Stimulated activated memory B cell treated with anti-CD40 and anti-IgM and Interleukin-4, amounts not matched to agents 10 μg/mL and 1 μg/mL and 100 μg/mL, for 72 hours (primary cell): Measurements from ENCODE around the gene KIF23.

Experiments
- ATAC-seq: fragments of 150-1000 bp; cut with Tn5 transposase; 2 replicates; pipeline ENCODE4 v1.10.0; 2021
- H3K27ac Mint-ChIP-seq: one replicate; pipeline ENCODE4 v1.8.0; 2022; ENCODE audit warnings: mild to moderate bottlenecking, mixed read lengths
- H3K27me3 Mint-ChIP-seq: one replicate; pipeline ENCODE4 v1.8.0; 2022; ENCODE audit warnings: mixed read lengths
- H3K36me3 Mint-ChIP-seq: one replicate; pipeline ENCODE4 v1.8.0; 2022; ENCODE audit warnings: mixed read lengths
- H3K4me1 Mint-ChIP-seq: one replicate; pipeline ENCODE4 v1.8.0; 2022; ENCODE audit warnings: mixed read lengths
- H3K4me3 Mint-ChIP-seq: one replicate; pipeline ENCODE4 v1.8.0; 2022; ENCODE audit warnings: mild to moderate bottlenecking, moderate library complexity, mixed read lengths
- H3K9me3 Mint-ChIP-seq: one replicate; pipeline ENCODE4 v1.8.0; 2022; ENCODE audit warnings: mixed read lengths

The KIF23 gene

DNA sequence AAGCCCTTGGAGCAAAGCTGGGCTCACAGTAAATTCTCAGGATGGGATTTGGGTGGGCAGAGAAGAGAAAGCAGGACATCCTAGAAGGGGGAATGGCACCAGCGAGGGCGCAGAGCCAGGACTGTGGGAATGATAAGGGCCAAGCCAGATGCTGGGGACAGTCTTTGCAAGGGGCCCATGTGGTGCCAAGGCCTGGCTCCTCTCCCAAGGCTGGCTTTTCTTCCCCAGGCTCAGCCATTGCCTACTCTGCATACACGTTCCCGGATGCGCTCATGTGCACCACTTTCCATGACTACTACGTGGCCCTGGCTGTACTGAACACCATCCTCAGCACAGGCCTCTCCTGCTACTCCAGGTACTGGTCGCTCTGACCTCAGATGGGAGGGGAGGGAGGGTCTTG, 24.7 kb upstream of the KIF23 start:
- Mint-ChIP-seq H3K4me3 (no peak overlapping the region), H3K36me3 (no peaks in the 10 kb centered on the region)
- no peak for ATAC-seq

DNA sequence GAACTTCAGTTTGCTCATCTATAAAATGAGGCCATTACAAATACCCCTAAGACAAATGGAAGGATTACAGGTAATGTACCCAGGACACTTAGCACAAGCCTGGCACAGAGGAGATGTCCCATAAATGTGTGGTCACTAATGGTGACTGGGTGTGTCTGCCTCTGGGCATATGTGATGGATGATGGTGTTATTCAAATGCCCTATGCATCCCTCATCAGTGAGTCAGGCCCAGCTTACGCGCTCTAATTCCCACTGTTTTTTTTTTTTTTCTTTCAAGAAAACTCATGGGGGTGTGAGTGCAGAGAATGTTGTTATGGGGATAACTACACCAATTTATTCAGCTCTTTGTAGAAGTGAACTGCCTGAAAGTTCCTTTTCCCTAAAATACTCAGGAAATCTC, 23.6 kb upstream of the KIF23 start:
- H3K4me3 Mint-ChIP-seq: no peak overlapping the region
- no peak for ATAC-seq
- peaks cover 8% of the 10 kb centered on the region for H3K27me3 Mint-ChIP-seq
- H3K36me3 Mint-ChIP-seq: no peaks in the 10 kb centered on the region
- no peaks in the 10 kb centered on the region for H3K9me3 Mint-ChIP-seq
- peaks cover 10% of the 10 kb centered on the region for H3K4me1 Mint-ChIP-seq
- no peak overlapping the region for H3K27ac Mint-ChIP-seq

More for the DNA sequence above, 24.7 kb upstream of the KIF23 start:
- Mint-ChIP-seq H3K27ac (no peak overlapping the region), H3K9me3 (no peaks in the 10 kb centered on the region), H3K4me1 (peaks cover 4% of the 10 kb centered on the region), H3K27me3 (peaks cover 8% of the 10 kb centered on the region)

- peaks cover 8% of the 10 kb centered on the region for H3K27me3 Mint-ChIP-seq
- no peak overlapping the region for H3K27ac Mint-ChIP-seq
- H3K4me3 Mint-ChIP-seq: no peak overlapping the region
- H3K9me3 Mint-ChIP-seq: no peaks in the 10 kb centered on the region
- ATAC-seq: no peak
- peaks cover 10% of the 10 kb centered on the region for H3K4me1 Mint-ChIP-seq
- no peaks in the 10 kb centered on the region for H3K36me3 Mint-ChIP-seq
Observed at GRCh38 chr15:69391046-69391757, 22.9 kb upstream of the KIF23 start.

DNA sequence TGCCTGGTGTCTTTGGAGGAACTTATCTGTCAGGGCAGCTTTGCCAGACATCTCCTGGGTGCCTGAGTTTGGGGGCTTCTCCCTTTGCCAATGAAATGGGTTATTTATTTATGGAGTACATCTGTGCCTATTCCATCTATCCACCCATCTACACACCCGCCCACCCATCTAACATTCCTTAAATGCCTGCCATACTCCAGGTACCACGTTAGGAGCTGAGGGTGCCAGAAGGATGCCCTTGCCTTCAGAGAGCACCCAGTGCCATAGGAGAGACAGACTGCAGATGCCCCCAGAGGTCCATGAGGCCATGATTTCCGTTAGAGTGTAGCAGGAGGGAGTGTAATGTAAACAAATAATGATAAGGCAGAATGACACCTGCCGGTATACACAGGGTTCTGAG, 21.8 kb upstream of the KIF23 start:
- Mint-ChIP-seq H3K9me3 (no peaks in the 10 kb centered on the region), H3K27me3 (peaks cover 8% of the 10 kb centered on the region), H3K27ac (no peak overlapping the region), H3K36me3 (no peaks in the 10 kb centered on the region), H3K4me3 (no peak overlapping the region), H3K4me1 (peaks cover 10% of the 10 kb centered on the region)
- no peak for ATAC-seq

DNA sequence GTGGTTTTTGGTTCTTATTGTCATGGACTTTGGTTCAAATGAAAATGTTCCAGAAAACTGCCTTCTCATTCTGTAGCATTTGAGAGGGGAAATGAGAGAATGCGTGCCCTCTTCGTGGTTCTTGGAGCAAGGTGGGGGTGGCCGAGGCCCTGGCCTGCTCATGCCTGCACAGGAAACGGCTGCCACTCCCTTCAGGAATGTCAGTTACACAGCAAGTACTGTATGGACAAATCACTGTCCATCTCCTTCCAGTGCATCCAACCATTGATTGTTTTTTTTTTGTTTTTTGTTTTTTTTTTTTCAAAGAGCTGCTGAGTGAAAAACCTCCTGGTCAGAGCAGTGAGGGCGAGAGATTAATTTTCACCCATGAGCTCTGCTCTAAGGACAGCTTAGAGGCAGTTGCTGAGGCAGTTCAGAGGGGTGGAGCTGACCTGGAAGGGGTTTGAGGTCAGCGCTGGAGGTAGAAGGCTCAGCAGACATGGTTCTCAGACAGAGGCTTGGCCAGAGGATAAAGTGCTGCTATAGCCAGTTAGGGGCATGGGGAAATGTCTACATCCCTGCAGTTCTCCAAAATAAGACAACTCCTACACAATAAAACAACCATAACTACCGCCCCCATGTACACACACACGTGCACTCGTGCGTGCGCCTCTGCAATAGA, 20.2 kb upstream of the KIF23 start:
- no peaks in the 10 kb centered on the region for H3K9me3 Mint-ChIP-seq
- peaks cover 15% of the 10 kb centered on the region for H3K4me1 Mint-ChIP-seq
- peak overlapping the region; percentile 33 for H3K27ac Mint-ChIP-seq
- no peak overlapping the region for H3K4me3 Mint-ChIP-seq
- no peak for ATAC-seq
- peaks cover 8% of the 10 kb centered on the region for H3K27me3 Mint-ChIP-seq
- no peaks in the 10 kb centered on the region for H3K36me3 Mint-ChIP-seq

- Mint-ChIP-seq H3K9me3 (no peaks in the 10 kb centered on the region), H3K4me3 (no peak overlapping the region), H3K27ac (peak overlapping the region; percentile 33), H3K27me3 (peaks cover 8% of the 10 kb centered on the region), H3K36me3 (no peaks in the 10 kb centered on the region), H3K4me1 (peaks cover 15% of the 10 kb centered on the region)
- peak; percentile 91 for ATAC-seq
Observed at GRCh38 chr15:69394556-69395282, 19.4 kb upstream of the KIF23 start.

DNA sequence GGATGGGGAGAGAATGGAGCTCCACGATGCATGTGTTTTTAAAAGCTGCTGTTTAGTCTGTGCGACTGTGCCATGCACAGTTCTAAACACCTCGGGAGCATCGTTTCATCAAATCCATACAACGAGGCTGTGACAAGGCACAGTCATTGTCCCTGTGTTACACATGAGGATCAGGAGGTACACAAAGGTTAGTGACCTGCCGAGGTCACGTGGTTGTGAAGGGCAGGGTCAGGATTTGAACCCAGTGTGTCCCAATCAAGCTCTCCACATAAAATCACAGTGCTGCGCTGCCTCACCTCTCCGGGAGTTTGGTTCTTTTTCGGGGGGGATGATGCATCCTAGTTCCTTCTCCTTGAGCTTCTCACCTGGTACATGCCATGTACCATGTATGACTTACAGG, 18.7 kb upstream of the KIF23 start:
- peaks cover 15% of the 10 kb centered on the region for H3K4me1 Mint-ChIP-seq

GRCh38 chr15:69395991-69396390, 18.2 kb upstream of the KIF23 start:
- Mint-ChIP-seq H3K9me3 (no peaks in the 10 kb centered on the region), H3K27me3 (peaks cover 8% of the 10 kb centered on the region), H3K27ac (no peak overlapping the region), H3K4me1 (peaks cover 15% of the 10 kb centered on the region), H3K36me3 (no peaks in the 10 kb centered on the region), H3K4me3 (no peak overlapping the region)
- no peak for ATAC-seq

More for the DNA sequence above, 18.7 kb upstream of the KIF23 start:
- H3K27ac Mint-ChIP-seq: no peak overlapping the region
- no peak for ATAC-seq
- no peak overlapping the region for H3K4me3 Mint-ChIP-seq
- H3K27me3 Mint-ChIP-seq: peaks cover 8% of the 10 kb centered on the region
- no peaks in the 10 kb centered on the region for H3K36me3 Mint-ChIP-seq
- H3K9me3 Mint-ChIP-seq: no peaks in the 10 kb centered on the region

GRCh38 chr15:69398491-69398891, 15.7 kb upstream of the KIF23 start:
- H3K4me3 Mint-ChIP-seq: no peak overlapping the region
- no peaks in the 10 kb centered on the region for H3K27me3 Mint-ChIP-seq
- no peak overlapping the region for H3K27ac Mint-ChIP-seq
- no peak for ATAC-seq
- H3K36me3 Mint-ChIP-seq: no peaks in the 10 kb centered on the region
- peaks cover 15% of the 10 kb centered on the region for H3K4me1 Mint-ChIP-seq
- no peaks in the 10 kb centered on the region for H3K9me3 Mint-ChIP-seq

- Mint-ChIP-seq H3K4me1 (peaks cover 5% of the 10 kb centered on the region), H3K27me3 (no peaks in the 10 kb centered on the region), H3K27ac (no peak overlapping the region), H3K4me3 (no peak overlapping the region), H3K9me3 (no peaks in the 10 kb centered on the region), H3K36me3 (no peaks in the 10 kb centered on the region)
- peak; percentile 42 for ATAC-seq
Observed at GRCh38 chr15:69400850-69401249, 13.3 kb upstream of the KIF23 start.

DNA sequence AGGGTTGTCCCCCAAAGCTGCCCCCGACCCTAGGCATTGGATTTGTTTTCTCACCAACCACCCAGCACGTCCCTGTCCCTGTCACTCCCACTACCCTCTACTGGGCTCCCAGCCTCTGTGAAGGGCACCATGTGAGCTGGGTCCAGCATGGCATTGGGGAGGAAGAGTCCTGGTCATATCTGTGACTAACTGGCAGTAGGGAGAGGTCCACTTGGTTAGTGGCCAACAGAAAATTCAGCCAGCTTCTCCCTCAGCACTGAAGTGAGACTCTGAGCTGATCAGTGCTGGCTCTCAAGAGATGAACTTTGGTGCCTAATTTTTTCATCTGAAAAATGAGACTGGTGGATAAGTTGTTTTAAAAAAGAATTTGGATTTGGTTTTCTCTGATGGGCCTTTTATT, 11.3 kb upstream of the KIF23 start:
- Mint-ChIP-seq H3K36me3 (no peaks in the 10 kb centered on the region), H3K4me3 (no peak overlapping the region), H3K9me3 (no peaks in the 10 kb centered on the region), H3K27me3 (no peaks in the 10 kb centered on the region), H3K27ac (no peak overlapping the region), H3K4me1 (peaks cover 5% of the 10 kb centered on the region)
- no peak for ATAC-seq

GRCh38 chr15:69403594-69403993, 10.6 kb upstream of the KIF23 start:
- Mint-ChIP-seq H3K4me1 (peaks cover 2% of the 10 kb centered on the region), H3K27ac (no peak overlapping the region), H3K9me3 (no peaks in the 10 kb centered on the region), H3K27me3 (no peaks in the 10 kb centered on the region), H3K36me3 (no peaks in the 10 kb centered on the region), H3K4me3 (no peak overlapping the region)
- ATAC-seq: no peak

DNA sequence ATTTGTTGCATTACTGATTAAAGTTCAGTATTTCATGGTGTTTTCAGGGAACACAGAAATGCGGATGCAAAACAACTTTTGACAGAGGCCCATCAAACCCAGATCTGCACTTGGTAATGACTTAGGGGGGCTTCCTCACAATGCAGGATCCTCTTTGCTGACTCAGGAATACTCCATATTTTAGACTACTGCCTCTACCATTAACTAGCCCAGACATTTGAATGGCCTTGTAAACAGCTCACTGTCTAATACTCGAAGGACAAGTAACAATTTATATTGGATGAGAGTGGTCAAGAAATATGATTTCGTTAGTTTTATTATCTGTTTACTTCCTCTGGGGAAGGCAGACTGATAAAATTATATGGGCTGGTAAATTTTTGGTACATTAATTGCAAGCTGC, 9.0 kb upstream of the KIF23 start:
- Mint-ChIP-seq H3K27me3 (no peaks in the 10 kb centered on the region), H3K27ac (no peak overlapping the region), H3K9me3 (no peaks in the 10 kb centered on the region), H3K4me3 (no peak overlapping the region), H3K36me3 (no peaks in the 10 kb centered on the region), H3K4me1 (no peaks in the 10 kb centered on the region)
- ATAC-seq: no peak

DNA sequence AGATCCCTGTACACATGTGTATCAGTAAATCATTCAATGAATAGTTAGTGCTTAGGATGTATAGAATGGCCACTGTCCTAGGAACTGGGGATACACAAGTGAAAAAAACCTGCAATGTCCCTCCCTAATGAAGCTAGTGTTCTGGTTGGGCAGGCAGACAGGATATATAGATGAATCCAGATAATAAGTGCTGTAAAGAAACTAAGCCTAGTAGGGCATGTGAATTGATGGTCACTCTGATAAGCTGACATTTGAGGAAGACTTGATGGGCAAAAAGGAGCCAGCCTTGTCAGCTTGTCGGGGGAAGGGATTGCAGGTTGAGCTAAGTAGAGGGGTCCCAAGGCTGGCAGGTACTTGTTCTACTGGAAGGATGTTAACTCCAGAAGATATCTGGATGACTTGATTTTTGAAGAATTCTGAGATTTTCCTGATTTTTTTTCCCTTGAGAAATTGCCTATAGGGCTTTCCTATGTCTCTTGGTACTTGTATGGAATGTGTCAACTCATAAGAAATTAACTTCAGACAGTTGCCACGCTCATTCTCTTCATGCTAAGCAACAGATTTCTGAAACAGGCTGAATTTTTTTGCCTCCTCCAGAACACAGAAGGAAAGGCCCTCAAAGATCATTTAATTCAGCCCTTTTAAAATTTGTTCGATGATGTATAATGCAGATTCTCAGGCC, 6.3 kb upstream of the KIF23 start:
- no peak for ATAC-seq
- H3K4me3 Mint-ChIP-seq: no peak overlapping the region
- H3K27ac Mint-ChIP-seq: no peak overlapping the region
- H3K36me3 Mint-ChIP-seq: no peaks in the 10 kb centered on the region
- no peaks in the 10 kb centered on the region for H3K27me3 Mint-ChIP-seq
- H3K9me3 Mint-ChIP-seq: no peaks in the 10 kb centered on the region
- H3K4me1 Mint-ChIP-seq: no peaks in the 10 kb centered on the region

GRCh38 chr15:69408841-69409240, 5.3 kb upstream of the KIF23 start:
- ATAC-seq: no peak
- Mint-ChIP-seq H3K4me3 (no peak overlapping the region), H3K36me3 (no peaks in the 10 kb centered on the region), H3K4me1 (peaks cover 3% of the 10 kb centered on the region), H3K27ac (no peak overlapping the region), H3K27me3 (no peaks in the 10 kb centered on the region), H3K9me3 (no peaks in the 10 kb centered on the region)
